Tibial nerve (tissue), 3 donors: ENCODE results near the gene SIN3A.

Experiments used
- POLR2A ChIP-seq, 2 donors: fragments of 450-650 bp; IDR thresholded peaks; one replicate each; pipeline ENCODE4 v1.6.1; 2017; ENCODE audit warnings: antibody characterized with exemption in 2 of 2, mild to moderate bottlenecking in 2 of 2, moderate library complexity in 2 of 2
- TF ChIP-seq, protein P1 (sequence below), 5 experiments: fragments of 200-600 bp in 3 of 5; fragments of 450-650 bp in 2 of 5; sonication (generic) in 3 of 5; IDR thresholded peaks; one replicate each; pipeline ENCODE4 v1.5.1; 2016 to 2019; ENCODE audit warnings: antibody characterized with exemption in 5 of 5, mild to moderate bottlenecking in 3 of 5, moderate library complexity in 2 of 5

DNA sequence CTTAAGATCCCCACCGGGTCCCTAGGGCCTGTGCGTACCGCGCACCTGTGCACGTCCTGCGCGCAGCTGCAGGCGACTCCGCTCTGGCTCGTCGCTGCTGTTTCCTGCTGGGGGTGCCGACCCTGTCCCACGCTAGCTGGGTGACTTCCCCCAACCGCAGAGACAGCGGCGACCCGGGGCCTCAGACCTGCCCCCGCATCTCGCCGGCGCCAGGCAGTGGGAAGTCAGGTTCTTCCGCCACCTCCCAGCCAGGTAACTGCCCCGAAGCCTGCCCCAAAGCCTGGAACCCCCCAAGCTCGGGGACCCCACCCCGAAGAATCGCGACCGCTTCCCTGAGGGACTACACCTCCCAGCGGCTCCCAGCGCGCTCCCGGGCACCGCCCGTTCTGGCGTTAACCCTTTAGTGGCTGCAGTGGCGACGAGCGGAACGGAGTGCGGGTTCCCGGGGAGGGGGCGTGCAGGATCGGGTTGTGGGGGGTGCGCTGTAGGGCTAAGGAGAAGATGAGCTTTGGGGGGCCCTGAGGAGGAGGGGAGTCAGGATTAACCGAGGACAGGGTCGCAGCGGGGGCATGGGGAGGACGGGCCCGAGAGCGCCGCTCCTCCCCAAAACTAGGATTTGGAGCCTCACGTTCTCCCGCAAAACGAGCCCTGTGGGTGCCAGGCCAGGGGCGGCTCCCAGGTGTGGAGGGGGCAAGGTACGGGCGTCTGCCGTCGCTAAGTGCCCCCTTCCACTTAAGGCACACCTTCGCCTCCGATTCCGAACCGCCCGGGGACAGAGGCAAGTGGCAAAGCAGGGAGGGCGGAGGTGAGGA, 104.1 kb downstream of the SIN3A start:
- TF ChIP-seq, protein P1, sequence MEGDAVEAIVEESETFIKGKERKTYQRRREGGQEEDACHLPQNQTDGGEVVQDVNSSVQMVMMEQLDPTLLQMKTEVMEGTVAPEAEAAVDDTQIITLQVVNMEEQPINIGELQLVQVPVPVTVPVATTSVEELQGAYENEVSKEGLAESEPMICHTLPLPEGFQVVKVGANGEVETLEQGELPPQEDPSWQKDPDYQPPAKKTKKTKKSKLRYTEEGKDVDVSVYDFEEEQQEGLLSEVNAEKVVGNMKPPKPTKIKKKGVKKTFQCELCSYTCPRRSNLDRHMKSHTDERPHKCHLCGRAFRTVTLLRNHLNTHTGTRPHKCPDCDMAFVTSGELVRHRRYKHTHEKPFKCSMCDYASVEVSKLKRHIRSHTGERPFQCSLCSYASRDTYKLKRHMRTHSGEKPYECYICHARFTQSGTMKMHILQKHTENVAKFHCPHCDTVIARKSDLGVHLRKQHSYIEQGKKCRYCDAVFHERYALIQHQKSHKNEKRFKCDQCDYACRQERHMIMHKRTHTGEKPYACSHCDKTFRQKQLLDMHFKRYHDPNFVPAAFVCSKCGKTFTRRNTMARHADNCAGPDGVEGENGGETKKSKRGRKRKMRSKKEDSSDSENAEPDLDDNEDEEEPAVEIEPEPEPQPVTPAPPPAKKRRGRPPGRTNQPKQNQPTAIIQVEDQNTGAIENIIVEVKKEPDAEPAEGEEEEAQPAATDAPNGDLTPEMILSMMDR (IDR thresholded peaks at IDR 0.05): peak in 1 of 5 experiments; percentile 26
- TF ChIP-seq POLR2A (IDR thresholded peaks at IDR 0.05): no peak
